Omental fat pad (tissue), 4 donors: ENCODE data around the gene KLF9. TPM values are rescaled to one million over a fixed set of nuclear protein-coding genes. Genes with fewer than 3 reads are reported as not detected.

Experiments used
- ATAC-seq: fragments of 150-250 bp; one replicate; pipeline ENCODE4 v1.9.1; 2016; ENCODE audit warnings: mild to moderate bottlenecking, moderate library complexity; ENCODE audit not compliant: low FRiP score
- DNase-seq: peaks from one replicate; pipeline ENCODE4 v3.0.0-alpha.2; 2019; ENCODE audit warnings: low spot score
- CTCF ChIP-seq, 3 donors: fragments of 450-650 bp; IDR thresholded peaks; one replicate each; pipeline ENCODE4 v1.5.1; 2016 to 2017; ENCODE audit warnings: antibody characterized with exemption in 3 of 3, mild to moderate bottlenecking in 3 of 3, moderate library complexity in 2 of 3
- total RNA-seq, 4 donors: library from RNA; depleted of rRNA; stranded (reverse); fragments of >200 nt; gene quantifications; one replicate each; pipeline ENCODE4 v1.1.0, GENCODE V29; 2016

KLF9 gene
- total RNA-seq, 4 donors from 2014 or later, result 63.4 to 237 (median 164) TPM

GRCh38 chr9:70451765-70452164 is 37.3 kb upstream of the KLF9 start:
- TF ChIP-seq CTCF (IDR thresholded peaks at IDR 0.05), result no peak
- ATAC-seq, result peak; percentile 29

GRCh38 chr9:70450738-70451137 is 36.3 kb upstream of the KLF9 start:
- ATAC-seq (no peak), DNase-seq (no peak)
- TF ChIP-seq CTCF (IDR thresholded peaks at IDR 0.05), result no peak

More at GRCh38 chr9:70451765-70452164, 37.3 kb upstream of the KLF9 start:
- no peak for DNase-seq

- TF ChIP-seq CTCF (IDR thresholded peaks at IDR 0.05), result no peak
- no peak for DNase-seq
- ATAC-seq, result no peak
Measured at GRCh38 chr9:70449461-70449860, 35.0 kb upstream of the KLF9 start.

- DNase-seq, result no peak
- no peak for TF ChIP-seq CTCF (IDR thresholded peaks at IDR 0.05)
- ATAC-seq, result no peak
Measured at GRCh38 chr9:70448919-70449318, 34.5 kb upstream of the KLF9 start.

- ATAC-seq, result no peak
- TF ChIP-seq CTCF (IDR thresholded peaks at IDR 0.05), result no peak
- no peak for DNase-seq
Measured at GRCh38 chr9:70444904-70445303, 30.4 kb upstream of the KLF9 start.

- ATAC-seq, result no peak
Measured at GRCh38 chr9:70442328-70442848, 27.9 kb upstream of the KLF9 start.

More at GRCh38 chr9:70442328-70442848, 27.9 kb upstream of the KLF9 start:
- DNase-seq, result no peak
- no peak for TF ChIP-seq CTCF (IDR thresholded peaks at IDR 0.05)
